ENCODE measurements around the gene LDB2.

DNA sequence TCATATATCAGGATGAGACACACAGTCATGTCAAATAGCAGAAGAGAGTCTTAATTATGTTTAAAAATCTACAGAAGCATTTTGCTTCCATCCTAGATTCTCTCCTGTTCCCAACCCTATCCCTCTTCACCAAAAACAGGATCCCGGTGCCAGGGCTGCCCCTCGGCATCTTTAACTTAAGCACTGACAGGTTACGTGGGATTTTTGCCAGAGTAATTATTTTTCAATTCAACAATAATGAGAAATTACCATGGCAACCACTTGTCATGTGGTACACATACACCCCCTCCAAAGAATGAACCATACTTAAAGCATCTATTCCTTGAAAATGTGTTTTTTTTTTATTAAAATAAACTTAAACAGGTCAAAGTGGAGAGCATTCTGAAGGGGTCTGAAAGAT lies 130.6 kb downstream of the LDB2 start:
- TF ChIP-seq RNF2 (IDR thresholded peaks at IDR 0.05; ENCODE audit: borderline replicate concordance, low read depth) (no peak), POLR2AphosphoS2 (conservative IDR thresholded peaks at IDR 0.05; ENCODE audit: low read length) (no peak)

Measured in A549 (cell line).